Measurements from ENCODE around the gene PTGIS. TPM values are rescaled to one million over a fixed set of nuclear protein-coding genes. Genes with fewer than 3 reads are reported as not detected.
"Not testable (repeated sequence)": the region's sequence is repeated elsewhere in the genome, so short reads cannot be mapped to it uniquely, and the experiment has no call there.

Gene PTGIS
- under 0.01 TPM for total RNA-seq

DNA sequence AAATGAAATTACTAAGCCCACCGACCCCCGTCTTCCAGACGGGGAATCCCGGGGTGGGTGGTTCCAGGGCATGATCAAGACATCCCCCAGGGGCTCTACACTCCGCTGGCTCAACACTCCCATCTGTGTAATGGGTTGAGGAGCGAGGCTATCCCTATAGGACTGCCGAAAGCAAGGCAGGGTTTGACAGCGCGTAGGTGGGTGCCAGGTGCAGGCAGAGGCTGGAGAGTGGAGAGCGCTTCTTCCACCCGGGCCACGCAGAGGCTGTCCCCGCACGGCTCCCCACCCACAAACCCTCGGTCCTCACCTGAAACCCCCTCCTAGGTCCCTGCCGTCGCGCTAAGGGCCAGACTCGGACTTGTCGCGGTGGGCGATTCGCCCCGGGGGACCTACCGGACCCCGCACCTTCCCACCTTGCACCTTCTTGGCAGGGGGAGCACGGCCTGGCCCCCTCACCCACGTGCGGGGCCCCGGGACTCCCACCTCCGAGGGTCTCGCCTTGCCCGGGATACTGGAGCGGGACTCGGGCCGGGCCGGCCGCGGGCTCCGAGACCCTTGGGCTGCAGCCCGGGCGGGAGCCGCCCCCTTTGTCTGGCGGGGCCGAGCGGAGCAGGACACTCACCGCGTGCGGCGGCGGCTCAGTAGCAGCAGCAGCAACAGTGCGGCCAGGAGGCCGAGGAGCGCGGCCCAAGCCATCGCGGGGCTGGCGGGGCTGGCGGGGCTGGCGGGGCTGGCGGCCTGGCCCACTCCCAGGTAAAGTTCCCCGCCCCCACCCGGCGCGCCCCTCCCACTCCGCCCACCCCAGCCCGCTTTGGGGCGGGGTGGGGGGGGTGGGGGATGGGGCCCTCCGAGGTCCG, at the start of gene PTGIS:
Gene PTGIS (minus strand): TSS at position 717 of the 857 bp plus-strand sequence. CDS start 21 bp downstream, at position 696.
- H3K4me1 ChIP-seq (ENCODE audit: insufficient read depth, low read length), result peaks cover 3% of the 10 kb centered on the region
- H3K4me3 ChIP-seq (ENCODE audit: low read length), result no peak within 1 kb of the TSS
- H3K27me3 ChIP-seq (ENCODE audit: insufficient read depth, low read length), result peaks cover 56% of the 10 kb centered on the region
- no peaks in the 10 kb centered on the region for H3K9me3 ChIP-seq (ENCODE audit: low read depth, low read length)

DNA sequence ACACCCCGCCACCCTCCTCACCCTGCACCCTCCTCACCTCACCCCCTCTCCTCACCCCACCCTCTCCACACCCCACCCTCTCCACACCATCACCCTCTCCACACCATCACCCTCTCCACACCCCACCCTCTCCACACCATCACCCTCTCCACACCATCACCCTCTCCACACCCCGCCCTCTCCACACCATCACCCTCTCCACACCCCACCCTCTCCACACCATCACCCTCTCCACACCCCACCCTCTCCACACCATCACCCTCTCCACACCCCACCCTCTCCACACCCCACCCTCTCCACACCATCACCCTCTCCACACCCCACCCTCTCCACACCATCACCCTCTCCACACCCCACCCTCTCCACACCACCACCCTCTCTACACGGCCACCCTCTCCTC, 49.5 kb upstream of the PTGIS start:
- H3K27me3 ChIP-seq (ENCODE audit: insufficient read depth, low read length); H3K9me3 ChIP-seq (ENCODE audit: low read depth, low read length); H3K4me3 ChIP-seq (ENCODE audit: low read length): not testable (repeated sequence)
- peaks cover 15% of the 10 kb centered on the region for H3K4me1 ChIP-seq (ENCODE audit: insufficient read depth, low read length)

DNA sequence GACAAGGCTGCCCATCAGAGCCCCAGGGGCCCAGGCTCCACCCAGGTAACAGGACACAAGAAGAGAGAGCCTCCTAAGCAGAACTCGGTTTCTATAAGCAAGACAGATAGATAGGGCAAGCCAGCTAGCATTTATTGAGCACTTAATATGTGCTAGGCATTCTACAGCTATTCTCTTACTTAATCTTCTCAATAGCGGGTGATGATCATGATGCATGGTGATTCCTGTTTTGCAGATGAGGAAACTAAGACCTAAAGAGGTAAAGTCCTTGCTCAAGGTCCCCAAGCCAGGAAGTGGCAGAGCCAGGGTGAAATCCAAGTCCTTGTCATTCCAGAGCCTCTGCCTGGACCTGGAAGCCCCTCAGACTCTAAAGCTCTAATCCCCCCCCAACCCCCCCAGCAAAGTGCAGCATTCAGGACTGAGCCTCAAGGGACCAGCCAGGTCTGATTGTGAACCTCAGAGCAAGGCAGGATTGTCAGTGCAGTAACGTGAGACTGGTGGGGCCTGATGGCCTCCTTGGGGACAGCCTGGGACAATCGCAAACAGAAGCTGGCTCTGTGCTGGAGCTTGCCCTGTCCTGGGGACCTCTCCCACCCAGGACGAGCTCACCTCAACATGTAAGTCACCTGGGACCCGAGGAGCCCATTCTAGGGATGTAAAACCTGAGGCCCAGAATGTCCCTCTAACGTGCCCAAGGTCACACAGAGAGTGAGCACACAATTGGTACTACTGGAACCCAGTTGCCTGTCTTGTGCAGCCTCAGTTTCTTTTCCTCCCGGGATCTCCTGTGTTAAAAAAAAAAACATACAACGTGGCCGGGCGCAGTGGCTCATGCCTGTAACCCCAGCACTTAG, 48.4 kb upstream of the PTGIS start:
- Histone ChIP-seq H3K9me3 (ENCODE audit: low read depth, low read length) (no peaks in the 10 kb centered on the region), H3K4me1 (ENCODE audit: insufficient read depth, low read length) (peaks cover 16% of the 10 kb centered on the region), H3K27me3 (ENCODE audit: insufficient read depth, low read length) (no peaks in the 10 kb centered on the region), H3K4me3 (ENCODE audit: low read length) (no peak overlapping the region)

DNA sequence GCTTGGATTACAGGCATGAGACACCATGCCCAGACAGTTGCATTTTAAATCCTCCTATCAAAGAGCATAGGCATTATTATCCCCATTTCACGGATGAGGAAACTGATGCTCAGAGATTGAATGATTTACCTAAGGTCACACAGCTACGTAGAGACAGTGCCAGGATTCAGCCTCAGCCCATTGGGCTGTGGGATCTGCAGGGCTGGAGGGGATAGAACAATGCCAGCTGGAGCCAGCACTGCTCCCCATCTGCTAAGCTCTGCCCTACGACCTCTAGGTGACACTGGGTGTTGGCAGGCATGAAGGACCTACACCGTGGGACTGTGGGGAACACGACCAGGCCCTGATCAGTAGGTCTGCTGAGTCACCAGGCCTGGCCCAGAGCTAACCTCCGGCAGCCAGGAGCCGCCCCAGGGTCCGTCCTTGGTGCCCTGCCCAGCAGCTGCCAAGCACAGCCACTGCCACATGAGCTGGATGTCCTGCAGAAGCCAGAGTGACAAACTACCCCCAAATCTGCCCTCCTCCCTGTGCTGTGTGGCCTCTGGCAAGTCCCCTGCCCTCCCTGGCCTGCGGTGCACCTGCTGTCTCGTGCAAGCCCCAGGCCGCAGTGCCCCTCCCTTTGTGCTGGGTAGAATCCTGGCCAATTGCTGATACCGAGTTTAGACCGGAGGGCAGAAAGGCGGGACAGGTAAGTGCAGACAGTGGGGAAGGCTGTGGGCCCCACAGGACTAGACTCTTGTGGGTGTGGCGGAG, 47.6 kb upstream of the PTGIS start:
- no peaks in the 10 kb centered on the region for H3K27me3 ChIP-seq (ENCODE audit: insufficient read depth, low read length)
- no peak overlapping the region for H3K4me3 ChIP-seq (ENCODE audit: low read length)
- H3K9me3 ChIP-seq (ENCODE audit: low read depth, low read length), result no peaks in the 10 kb centered on the region
- H3K4me1 ChIP-seq (ENCODE audit: insufficient read depth, low read length), result peaks cover 17% of the 10 kb centered on the region

DNA sequence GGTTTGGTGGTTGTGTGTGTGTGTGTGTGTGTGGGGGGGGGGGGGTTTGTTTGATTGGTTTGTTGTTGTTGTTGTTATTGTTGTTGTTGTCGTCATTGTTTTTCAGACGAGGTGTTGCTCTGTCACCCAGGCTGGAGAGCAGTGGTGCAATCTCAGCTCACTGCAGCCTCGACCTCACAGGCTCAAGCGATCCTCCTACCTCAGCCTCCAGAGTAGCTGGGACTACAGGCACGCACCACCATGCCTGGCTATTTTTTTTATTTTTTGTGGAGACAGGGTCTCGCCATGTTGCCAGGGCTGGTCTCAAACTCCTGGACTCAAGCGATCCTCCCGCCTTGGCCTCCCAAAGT, 47.1 kb upstream of the PTGIS start:
- H3K4me3 ChIP-seq (ENCODE audit: low read length); H3K27me3 ChIP-seq (ENCODE audit: insufficient read depth, low read length); H3K9me3 ChIP-seq (ENCODE audit: low read depth, low read length): not testable (repeated sequence)
- peaks cover 13% of the 10 kb centered on the region for H3K4me1 ChIP-seq (ENCODE audit: insufficient read depth, low read length)

DNA sequence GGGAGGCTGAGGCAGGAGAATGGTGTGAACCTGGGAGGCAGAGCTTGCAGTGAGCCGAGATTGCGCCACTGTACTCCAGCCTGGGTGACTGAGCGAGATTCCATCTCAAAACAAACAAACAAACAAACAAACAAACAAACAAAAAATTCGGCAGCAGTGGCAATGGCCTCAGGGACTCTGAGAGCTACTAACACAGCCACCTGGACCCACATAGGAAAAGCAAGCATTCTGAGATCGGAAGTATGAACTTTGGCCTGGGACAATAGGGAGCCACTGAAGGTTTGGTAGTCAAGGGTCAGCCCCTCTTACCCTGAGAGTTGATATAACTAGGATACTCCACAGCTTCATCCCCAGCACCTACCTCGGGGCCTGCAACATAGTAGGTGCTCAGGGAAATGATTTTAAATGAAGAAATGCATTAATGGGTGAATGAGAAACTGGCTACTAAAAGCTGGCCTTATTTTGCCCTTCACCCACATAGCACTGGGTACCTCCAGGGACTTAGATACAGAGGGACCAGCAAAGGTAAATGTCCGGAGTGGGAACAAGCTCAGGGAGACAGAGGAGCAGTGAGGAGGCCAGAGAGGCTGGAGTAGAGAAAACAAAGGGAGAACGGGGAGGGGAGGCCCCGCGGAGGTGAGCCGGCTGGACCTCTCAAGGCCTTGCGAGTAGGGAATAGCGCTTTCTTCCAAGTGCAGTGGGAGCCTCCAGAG, 46.6 kb upstream of the PTGIS start:
- Histone ChIP-seq H3K9me3 (ENCODE audit: low read depth, low read length) (no peaks in the 10 kb centered on the region), H3K4me1 (ENCODE audit: insufficient read depth, low read length) (peaks cover 10% of the 10 kb centered on the region), H3K4me3 (ENCODE audit: low read length) (no peak overlapping the region)

DNA sequence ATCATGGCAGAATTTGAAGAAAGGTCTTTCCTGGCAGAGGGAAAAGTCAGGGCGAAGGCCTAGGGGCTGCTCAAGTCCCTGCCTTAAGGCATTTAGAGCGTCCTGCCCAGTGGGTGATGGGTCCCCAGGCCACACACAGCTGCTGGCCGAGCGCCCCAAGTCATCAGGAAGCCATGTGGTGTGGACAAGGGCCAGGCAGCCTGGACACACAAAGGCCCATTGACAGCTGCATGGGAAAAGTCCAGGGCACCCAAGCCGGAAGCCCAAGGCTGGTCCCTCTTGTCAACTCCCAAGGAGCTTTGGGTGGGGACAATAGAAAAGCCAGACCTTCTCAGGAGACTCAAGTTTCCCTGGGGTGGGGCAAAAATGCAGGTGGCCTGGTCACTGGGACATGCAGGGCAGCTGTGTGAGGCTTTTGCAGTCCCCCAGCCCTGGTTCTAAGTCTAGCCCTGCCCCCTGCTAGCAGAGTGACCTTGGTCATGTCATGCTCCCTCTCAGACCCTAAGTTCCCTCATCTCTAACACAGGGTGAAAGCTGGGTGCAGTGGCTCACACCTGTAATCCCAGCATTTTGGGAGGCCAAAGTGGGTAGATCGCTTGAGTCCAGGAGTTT, 44.3 kb upstream of the PTGIS start:
- Histone ChIP-seq H3K27me3 (ENCODE audit: insufficient read depth, low read length) (peaks cover 3% of the 10 kb centered on the region), H3K4me3 (ENCODE audit: low read length) (no peak overlapping the region), H3K4me1 (ENCODE audit: insufficient read depth, low read length) (peaks cover 15% of the 10 kb centered on the region), H3K9me3 (ENCODE audit: low read depth, low read length) (no peaks in the 10 kb centered on the region)

More for the DNA sequence above, 46.6 kb upstream of the PTGIS start:
- H3K27me3 ChIP-seq (ENCODE audit: insufficient read depth, low read length), result peaks cover under 1% of the 10 kb centered on the region

DNA sequence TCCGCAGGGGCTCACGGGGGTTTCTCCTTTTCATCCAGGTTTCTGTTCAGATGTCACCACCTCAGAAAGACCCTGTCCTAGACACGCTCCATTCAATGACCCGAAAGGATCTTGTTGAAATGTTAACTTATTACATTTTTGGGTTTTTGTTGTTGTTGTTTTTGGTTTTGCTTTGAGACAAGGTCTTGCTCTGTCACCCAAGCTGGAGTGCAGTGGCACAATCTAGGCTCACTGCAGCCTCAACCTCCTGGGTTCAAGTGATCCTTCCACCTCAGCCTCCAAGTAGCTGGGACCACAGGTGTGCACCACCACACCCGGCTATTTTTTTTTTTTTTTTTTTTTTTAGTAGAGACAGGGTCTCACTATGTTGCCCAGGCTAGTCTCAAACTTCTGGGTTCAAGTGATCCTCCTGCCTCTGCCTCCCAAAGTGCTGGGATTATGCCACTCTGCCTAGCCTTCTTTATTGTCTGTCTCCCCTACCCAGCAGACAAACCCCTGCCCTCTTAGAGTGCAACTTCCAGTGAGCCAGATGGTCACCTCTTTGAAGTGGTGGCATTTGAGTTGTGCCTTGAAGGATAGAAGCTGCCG, 43.7 kb upstream of the PTGIS start:
- H3K9me3 ChIP-seq (ENCODE audit: low read depth, low read length); H3K4me3 ChIP-seq (ENCODE audit: low read length): not testable (repeated sequence)

DNA sequence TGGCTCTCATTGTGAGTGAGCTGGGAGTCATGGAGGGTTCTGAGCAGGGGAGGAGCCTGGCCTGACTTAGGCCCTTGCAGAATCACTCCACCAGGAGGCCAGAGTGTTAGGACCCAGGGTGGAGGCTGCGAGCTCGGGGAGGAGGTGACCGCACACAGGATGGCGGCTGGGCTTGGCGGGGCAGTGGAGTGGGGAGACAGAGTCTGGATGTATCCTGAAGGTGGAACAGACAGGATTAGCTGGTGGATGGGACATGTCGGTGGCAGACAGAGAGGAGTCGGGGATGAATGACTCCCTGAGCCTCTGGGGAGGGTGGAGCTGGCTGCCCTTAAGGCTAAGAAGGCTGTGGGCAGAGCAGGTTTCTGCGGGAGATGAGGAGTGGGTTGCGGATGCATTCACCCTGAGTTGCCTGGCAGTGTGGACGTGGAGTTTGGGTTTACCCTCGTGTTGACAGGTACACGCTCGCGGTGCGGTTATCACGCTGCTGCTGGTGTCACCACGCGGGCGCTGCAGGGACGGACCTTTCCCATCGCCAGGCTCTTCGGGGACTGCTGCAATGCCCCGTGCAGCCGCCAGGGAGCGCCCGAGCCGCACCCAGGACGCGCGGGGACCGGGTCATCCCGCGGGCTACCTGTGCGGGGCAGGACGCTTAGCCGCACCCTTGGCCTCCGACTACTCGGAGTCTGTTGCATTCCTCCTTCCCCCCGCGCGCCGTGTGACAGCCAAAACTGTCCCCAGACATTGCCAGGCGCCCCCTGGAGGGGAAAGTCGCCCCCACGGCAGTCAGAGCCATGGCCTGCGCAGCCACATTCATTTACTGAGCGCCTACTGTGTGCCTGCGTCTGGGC, 43.0 kb upstream of the PTGIS start:
- Histone ChIP-seq H3K27me3 (ENCODE audit: insufficient read depth, low read length) (peaks cover 3% of the 10 kb centered on the region), H3K4me1 (ENCODE audit: insufficient read depth, low read length) (peaks cover 15% of the 10 kb centered on the region), H3K4me3 (ENCODE audit: low read length) (no peak overlapping the region), H3K9me3 (ENCODE audit: low read depth, low read length) (no peaks in the 10 kb centered on the region)

More for the DNA sequence above, 43.7 kb upstream of the PTGIS start:
- not testable (repeated sequence) for H3K27me3 ChIP-seq (ENCODE audit: insufficient read depth, low read length)
- peaks cover 15% of the 10 kb centered on the region for H3K4me1 ChIP-seq (ENCODE audit: insufficient read depth, low read length)

DNA sequence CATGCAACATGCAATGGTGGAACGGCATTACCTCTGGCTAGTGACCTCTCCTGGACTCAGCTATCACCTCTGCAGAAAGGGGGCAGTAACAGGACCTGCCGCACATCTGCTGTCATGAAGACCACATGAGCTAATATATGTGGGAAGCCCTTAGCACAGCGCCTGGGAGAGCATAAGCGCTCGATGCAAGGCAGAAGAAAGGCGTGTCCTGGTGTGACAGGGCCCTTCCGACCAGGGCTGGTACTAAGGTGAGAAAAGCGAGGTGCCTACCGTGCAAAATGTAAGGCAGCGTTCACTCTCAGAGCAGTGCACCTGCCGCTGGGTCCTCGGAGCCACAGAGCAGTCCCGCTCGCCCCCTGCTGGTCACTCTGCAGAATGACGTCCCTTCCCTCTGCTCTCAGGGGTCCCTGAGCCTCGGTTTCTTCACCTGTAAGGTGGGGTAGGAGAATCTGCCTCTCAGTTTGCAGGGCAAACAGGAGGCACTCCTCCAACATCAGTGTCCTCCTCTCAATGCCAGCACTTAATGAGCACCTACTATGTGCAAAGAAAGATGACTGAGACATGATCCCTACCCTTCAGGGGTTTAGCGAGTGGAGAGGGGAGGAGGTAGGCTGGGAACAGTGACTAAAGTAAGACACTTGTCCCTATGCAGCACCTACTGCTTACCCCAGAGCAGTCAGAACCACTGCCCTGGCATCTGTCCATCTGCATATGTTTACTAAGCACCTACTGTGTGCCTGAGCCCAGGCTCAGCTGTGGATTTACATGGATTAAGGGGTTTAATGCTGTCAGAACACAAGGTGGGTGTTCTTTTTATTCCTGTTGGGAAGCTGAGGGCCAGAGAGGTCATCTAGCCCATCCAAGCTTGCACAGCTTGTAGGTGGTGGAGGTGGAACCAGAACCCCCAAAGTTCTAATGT, 41.1 kb upstream of the PTGIS start:
- Histone ChIP-seq H3K4me3 (ENCODE audit: low read length) (no peak overlapping the region), H3K9me3 (ENCODE audit: low read depth, low read length) (no peaks in the 10 kb centered on the region), H3K27me3 (ENCODE audit: insufficient read depth, low read length) (peaks cover 3% of the 10 kb centered on the region), H3K4me1 (ENCODE audit: insufficient read depth, low read length) (peaks cover 15% of the 10 kb centered on the region)

DNA sequence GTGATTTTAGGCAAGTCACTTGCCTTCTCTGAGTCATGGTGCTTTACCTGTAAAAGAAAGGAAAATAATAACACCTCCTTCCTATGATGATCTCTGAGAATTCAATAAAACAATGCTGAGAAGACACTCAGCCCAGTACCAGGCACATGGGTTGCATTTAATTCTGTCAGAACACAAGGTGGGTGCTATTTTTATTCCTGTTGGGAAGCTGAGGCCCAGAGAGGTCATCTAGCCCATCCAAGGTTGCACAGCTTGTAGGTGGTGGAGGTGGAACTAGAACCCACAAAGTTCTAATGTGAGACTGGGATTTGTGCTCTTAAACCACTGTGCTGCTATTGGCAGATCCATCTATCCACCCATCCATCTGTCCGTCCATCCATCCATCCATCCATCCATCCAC, 39.6 kb upstream of the PTGIS start:
- Histone ChIP-seq H3K4me1 (ENCODE audit: insufficient read depth, low read length) (peaks cover 15% of the 10 kb centered on the region), H3K27me3 (ENCODE audit: insufficient read depth, low read length) (peaks cover 3% of the 10 kb centered on the region), H3K4me3 (ENCODE audit: low read length) (no peak overlapping the region), H3K9me3 (ENCODE audit: low read depth, low read length) (no peaks in the 10 kb centered on the region)

DNA sequence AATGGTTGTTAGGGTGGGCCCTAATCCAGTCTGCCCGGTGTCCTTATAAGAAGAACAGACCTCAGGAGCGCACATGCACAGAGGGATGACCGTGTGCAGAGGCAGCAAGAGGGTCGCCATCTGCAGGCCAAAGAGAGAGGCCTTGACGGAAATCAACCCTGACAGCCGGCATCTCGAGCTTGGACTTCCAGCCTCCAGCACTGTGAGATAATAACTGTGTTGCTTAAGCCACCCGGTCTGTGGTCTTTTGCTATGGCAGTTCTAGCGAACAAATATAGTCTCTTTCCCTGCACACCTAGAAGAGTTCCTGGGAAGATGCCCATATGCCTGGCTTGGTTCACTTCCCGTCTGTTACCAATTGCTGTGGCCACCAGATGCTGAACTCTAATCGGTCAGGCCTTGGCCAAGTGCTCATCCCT, 35.3 kb upstream of the PTGIS start:
- Histone ChIP-seq H3K9me3 (ENCODE audit: low read depth, low read length) (no peaks in the 10 kb centered on the region), H3K4me1 (ENCODE audit: insufficient read depth, low read length) (no peaks in the 10 kb centered on the region), H3K27me3 (ENCODE audit: insufficient read depth, low read length) (no peaks in the 10 kb centered on the region), H3K4me3 (ENCODE audit: low read length) (no peak overlapping the region)
